Measurements from ENCODE around the gene OTUD5.
"Not testable (repeated sequence)": the region's sequence is repeated elsewhere in the genome, so short reads cannot be mapped to it uniquely, and the experiment has no call there.

The OTUD5 gene

DNA sequence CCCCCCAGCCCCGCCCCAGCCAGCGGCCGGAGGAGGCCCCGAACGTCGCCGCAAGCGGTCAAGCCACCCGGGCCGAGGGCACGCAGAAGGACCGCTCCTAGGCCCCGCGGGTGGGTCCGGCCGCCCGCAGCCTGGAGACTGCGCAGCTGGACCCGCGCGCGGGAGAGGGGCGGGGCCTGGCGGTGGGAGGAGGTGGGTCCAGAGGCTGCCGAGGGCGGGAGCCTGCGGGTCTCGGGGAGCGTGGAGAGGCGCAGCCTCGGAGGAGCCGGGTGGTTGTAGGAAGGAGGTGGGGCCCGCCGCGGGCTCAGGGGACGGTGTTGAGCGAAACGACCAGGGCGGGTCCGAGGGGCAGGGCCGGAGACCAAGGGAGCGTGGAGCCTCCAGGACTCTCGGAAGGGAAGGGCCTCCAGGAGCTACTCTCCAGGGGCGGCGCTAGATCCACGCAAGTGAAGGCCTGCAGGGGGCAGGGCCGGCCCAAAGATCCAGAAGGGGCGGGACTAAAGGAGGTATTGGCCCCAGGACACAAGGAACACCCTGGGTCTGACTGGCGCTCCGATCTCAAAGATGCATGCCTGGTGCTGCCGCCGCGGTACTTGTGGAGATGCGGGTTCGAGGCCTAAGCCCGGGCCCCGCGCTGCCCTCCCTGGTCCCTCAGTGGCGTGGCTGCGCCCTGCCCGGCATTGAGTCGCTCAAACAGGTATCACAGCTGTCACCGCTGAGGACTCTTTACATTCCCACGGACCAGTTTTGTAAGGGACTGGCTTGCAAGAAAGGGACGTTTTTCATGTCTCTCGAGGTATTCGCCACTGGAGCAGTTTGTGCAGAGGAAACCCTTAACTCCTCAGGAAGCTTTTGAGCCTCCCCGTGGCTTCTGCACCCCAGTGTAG lies 65.8 kb downstream of the OTUD5 start:
- Histone ChIP-seq H3K9ac (ENCODE audit: insufficient read length, low read depth) (peak overlapping the region; percentile 74), H3K4me1 (ENCODE audit: insufficient read depth, insufficient read length) (peaks cover 5% of the 10 kb centered on the region), H3K4me3 (ENCODE audit: insufficient read length, low read depth) (peak overlapping the region; percentile 42), H3K9me3 (ENCODE audit: insufficient read depth, low read length) (no peaks in the 10 kb centered on the region), H3K27me3 (ENCODE audit: insufficient read depth, insufficient read length) (no peaks in the 10 kb centered on the region), H3K36me3 (ENCODE audit: insufficient read depth, insufficient read length, low read length) (peaks cover 29% of the 10 kb centered on the region)
- DNase-seq (ENCODE audit: low read depth, low spot score): peak; percentile 82
- TF ChIP-seq YY1 (IDR thresholded peaks at IDR 0.05; ENCODE audit: insufficient read depth, insufficient read length): no peak
- TF ChIP-seq SUZ12 (IDR thresholded peaks at IDR 0.05; ENCODE audit: extremely low read depth, insufficient read depth, insufficient read length): no peak
- no peak for TF ChIP-seq ZNF274 (IDR thresholded peaks at IDR 0.05; ENCODE audit: low read depth, low read length)

DNA sequence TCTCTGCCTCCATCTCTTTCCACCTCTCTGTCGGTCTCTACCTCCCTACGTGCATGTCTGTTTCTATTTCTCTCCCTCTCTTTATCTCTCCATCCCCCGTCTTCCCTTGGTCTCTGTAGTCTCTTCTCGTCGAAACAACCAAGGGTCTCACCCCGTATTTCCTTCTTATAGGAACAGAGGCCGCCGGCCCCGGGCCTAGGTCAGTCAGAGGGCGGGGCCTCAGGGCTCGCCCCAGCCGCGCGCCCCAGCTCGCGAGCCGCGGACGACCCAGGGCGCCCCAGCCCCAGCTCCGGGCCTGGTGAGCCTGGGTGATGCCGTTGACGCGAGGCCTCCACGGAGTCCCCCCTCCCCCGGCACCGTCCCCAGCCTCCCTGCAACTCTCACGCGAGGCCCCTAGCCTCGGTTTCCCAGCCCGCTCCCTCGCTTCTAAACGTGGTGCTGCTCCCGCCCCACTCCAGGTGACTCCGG lies 66.4 kb downstream of the OTUD5 start:
- peak overlapping the region; percentile 42 for H3K4me3 ChIP-seq (ENCODE audit: insufficient read length, low read depth)
- no peak for DNase-seq (ENCODE audit: low read depth, low spot score)
- peak overlapping the region; percentile 74 for H3K9ac ChIP-seq (ENCODE audit: insufficient read length, low read depth)

DNA sequence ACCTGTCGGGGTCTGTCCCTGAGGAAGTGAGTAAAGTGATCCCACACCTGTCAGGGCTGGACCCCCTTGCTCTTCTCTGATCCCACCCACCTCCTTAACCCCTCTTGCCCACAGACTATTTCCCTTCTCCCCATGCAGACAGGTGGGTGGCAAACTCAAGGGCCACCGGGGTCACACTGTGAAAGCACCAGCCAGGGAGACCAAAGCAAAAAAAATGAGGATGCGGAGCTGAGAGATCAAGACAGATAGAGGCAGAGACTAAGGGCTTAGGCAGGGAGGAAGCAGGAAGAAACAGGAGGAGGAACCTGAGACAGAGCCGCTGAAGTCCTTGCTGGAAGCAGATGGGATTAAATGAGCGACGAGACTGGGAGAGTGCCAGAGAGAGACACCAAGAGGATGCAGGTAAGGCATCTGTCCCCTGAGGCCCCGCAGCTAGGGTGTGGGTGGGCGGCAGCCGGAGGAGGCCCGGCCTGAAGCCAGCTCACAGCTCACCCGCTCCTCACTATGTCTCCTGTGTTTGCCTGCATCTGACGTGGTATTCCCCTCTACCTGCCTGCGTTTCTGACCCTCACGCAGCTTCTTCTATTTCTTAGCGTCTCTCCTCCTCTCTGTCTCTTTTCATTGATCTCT lies 67.0 kb downstream of the OTUD5 start:
- Histone ChIP-seq H3K27me3 (ENCODE audit: insufficient read depth, insufficient read length) (no peaks in the 10 kb centered on the region), H3K9me3 (ENCODE audit: insufficient read depth, low read length) (no peaks in the 10 kb centered on the region), H3K4me3 (ENCODE audit: insufficient read length, low read depth) (peak overlapping the region; percentile 42), H3K4me1 (ENCODE audit: insufficient read depth, insufficient read length) (peaks cover 5% of the 10 kb centered on the region), H3K9ac (ENCODE audit: insufficient read length, low read depth) (peak overlapping the region; percentile 74), H3K36me3 (ENCODE audit: insufficient read depth, insufficient read length, low read length) (peaks cover 24% of the 10 kb centered on the region)
- no peak for DNase-seq (ENCODE audit: low read depth, low spot score)
- TF ChIP-seq ZNF274 (IDR thresholded peaks at IDR 0.05; ENCODE audit: low read depth, low read length) (no peak), YY1 (IDR thresholded peaks at IDR 0.05; ENCODE audit: insufficient read depth, insufficient read length) (no peak), SUZ12 (IDR thresholded peaks at IDR 0.05; ENCODE audit: extremely low read depth, insufficient read depth, insufficient read length) (no peak)

More for the DNA sequence above, 66.4 kb downstream of the OTUD5 start:
- TF ChIP-seq ZNF274 (IDR thresholded peaks at IDR 0.05; ENCODE audit: low read depth, low read length): no peak
- no peak for TF ChIP-seq SUZ12 (IDR thresholded peaks at IDR 0.05; ENCODE audit: extremely low read depth, insufficient read depth, insufficient read length)
- no peak for TF ChIP-seq YY1 (IDR thresholded peaks at IDR 0.05; ENCODE audit: insufficient read depth, insufficient read length)
- peaks cover 5% of the 10 kb centered on the region for H3K4me1 ChIP-seq (ENCODE audit: insufficient read depth, insufficient read length)
- peaks cover 29% of the 10 kb centered on the region for H3K36me3 ChIP-seq (ENCODE audit: insufficient read depth, insufficient read length, low read length)
- no peaks in the 10 kb centered on the region for H3K27me3 ChIP-seq (ENCODE audit: insufficient read depth, insufficient read length)
- no peaks in the 10 kb centered on the region for H3K9me3 ChIP-seq (ENCODE audit: insufficient read depth, low read length)

DNA sequence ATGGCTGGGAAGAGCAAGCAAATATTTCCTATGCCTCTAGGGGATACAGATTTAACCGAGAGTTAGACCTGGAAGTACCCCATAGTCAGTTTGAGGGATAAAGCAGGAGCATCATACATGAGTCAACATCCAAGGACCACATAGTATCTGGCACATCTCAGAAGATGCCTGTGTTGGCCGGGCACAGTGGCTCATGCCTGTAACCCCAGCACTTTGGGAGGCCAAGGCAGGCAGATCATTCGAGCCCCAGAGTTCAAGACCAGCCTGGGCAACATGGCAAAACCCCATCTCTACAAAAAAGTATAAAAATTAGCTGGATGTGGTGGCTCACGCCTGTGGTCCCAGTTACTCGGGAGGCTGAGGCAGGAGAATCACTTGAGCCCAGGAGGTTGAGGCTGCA lies 70.8 kb downstream of the OTUD5 start:
- H3K9me3 ChIP-seq (ENCODE audit: insufficient read depth, low read length); H3K9ac ChIP-seq (ENCODE audit: insufficient read length, low read depth); H3K4me1 ChIP-seq (ENCODE audit: insufficient read depth, insufficient read length); H3K27me3 ChIP-seq (ENCODE audit: insufficient read depth, insufficient read length); H3K4me3 ChIP-seq (ENCODE audit: insufficient read length, low read depth); H3K36me3 ChIP-seq (ENCODE audit: insufficient read depth, insufficient read length, low read length); DNase-seq (ENCODE audit: low read depth, low spot score): not testable (repeated sequence)

DNA sequence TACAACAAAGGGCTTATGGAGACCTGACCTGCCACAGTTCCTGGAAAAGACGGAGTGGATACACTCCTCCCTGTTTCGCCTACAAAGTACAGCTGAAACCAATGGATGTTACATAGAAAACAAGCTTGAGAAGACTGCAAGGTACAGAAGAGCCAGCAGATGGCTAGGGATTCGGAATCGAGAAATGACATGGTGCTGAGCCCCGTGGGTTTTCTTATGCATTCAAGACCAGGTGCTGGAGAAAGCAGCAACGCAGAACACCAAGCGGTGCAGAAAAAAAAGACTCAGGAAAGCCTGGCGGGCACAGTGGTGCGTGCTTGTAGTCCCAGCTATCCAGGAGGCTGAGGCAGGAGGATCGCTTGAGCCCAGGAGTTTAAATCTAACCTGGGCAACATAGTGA lies 73.7 kb downstream of the OTUD5 start:
- Histone ChIP-seq H3K36me3 (ENCODE audit: insufficient read depth, insufficient read length, low read length) (no peaks in the 10 kb centered on the region), H3K9ac (ENCODE audit: insufficient read length, low read depth) (no peak overlapping the region), H3K4me1 (ENCODE audit: insufficient read depth, insufficient read length) (no peaks in the 10 kb centered on the region), H3K4me3 (ENCODE audit: insufficient read length, low read depth) (no peak overlapping the region), H3K27me3 (ENCODE audit: insufficient read depth, insufficient read length) (no peaks in the 10 kb centered on the region), H3K9me3 (ENCODE audit: insufficient read depth, low read length) (no peaks in the 10 kb centered on the region)
- no peak for TF ChIP-seq SUZ12 (IDR thresholded peaks at IDR 0.05; ENCODE audit: extremely low read depth, insufficient read depth, insufficient read length)
- no peak for TF ChIP-seq ZNF274 (IDR thresholded peaks at IDR 0.05; ENCODE audit: low read depth, low read length)
- no peak for TF ChIP-seq YY1 (IDR thresholded peaks at IDR 0.05; ENCODE audit: insufficient read depth, insufficient read length)
- no peak for DNase-seq (ENCODE audit: low read depth, low spot score)

DNA sequence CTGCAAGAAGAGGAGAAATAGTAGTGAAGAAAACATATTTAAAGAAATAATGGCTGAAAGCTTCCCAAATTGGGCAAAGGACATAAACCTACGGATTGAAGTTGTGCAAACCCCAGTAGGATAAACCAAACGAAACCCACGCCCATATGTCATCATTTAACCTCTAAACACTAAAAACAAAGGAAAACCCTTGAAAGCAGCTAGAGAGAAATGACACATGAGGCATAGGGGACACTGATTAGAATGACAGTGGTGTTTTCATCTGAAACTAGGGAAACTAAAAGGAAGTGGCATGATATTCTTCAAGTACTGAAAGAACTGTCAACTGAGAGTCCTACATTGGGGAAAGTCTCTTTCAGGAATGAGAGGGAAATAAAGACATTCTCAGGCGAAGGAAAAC lies 80.5 kb downstream of the OTUD5 start:
- H3K9ac ChIP-seq (ENCODE audit: insufficient read length, low read depth); H3K27me3 ChIP-seq (ENCODE audit: insufficient read depth, insufficient read length); H3K4me3 ChIP-seq (ENCODE audit: insufficient read length, low read depth); DNase-seq (ENCODE audit: low read depth, low spot score); H3K4me1 ChIP-seq (ENCODE audit: insufficient read depth, insufficient read length); H3K9me3 ChIP-seq (ENCODE audit: insufficient read depth, low read length); H3K36me3 ChIP-seq (ENCODE audit: insufficient read depth, insufficient read length, low read length): not testable (repeated sequence)

Data from NT2/D1 (cell line).